Measurements from ENCODE around the gene CYP21A2.
"Not testable (repeated sequence)": the region's sequence is repeated elsewhere in the genome, so short reads cannot be mapped to it uniquely, and the experiment has no call there.

DNA sequence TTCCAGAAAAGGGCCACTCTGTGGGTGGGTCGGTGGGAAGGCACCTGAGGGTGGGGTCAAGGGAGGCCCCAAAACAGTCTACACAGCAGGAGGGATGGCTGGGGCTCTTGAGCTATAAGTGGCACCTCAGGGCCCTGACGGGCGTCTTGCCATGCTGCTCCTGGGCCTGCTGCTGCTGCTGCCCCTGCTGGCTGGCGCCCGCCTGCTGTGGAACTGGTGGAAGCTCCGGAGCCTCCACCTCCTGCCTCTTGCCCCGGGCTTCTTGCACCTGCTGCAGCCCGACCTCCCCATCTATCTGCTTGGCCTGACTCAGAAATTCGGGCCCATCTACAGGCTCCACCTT lies 32.7 kb upstream of the CYP21A2 start:
- TF ChIP-seq EZH2phosphoT487 (IDR thresholded peaks at IDR 0.05; ENCODE audit: low read depth); CTCF (IDR thresholded peaks at IDR 0.05; ENCODE audit: low read depth, low read length): not testable (repeated sequence)

All from OCI-LY3 (cell line).